Measurements from ENCODE around the gene DUSP6.

- TF ChIP-seq CTCF (IDR thresholded peaks at IDR 0.05) (no peak), POLR2AphosphoS5 (IDR thresholded peaks at IDR 0.05) (no peak), POLR2A (IDR thresholded peaks at IDR 0.05) (no peak)
Observed at GRCh38 chr12:89393551-89394121, 41.3 kb upstream of the DUSP6 start.
